Endothelial cell of umbilical vein (primary cell): Measurements from ENCODE around the gene TRPT1. TPM values are rescaled to one million over a fixed set of nuclear protein-coding genes. Genes with fewer than 3 reads are reported as not detected.

Experiments
- BruUV-seq: library from RNA; stranded (reverse); fragments of 400-500 nt; replicated peaks from 2 replicates; lab custom pipeline; 2021; lab: Mats Ljungman, UMichigan
- CTCF ChIA-PET: fragments of 300-600, 350-600 bp; sonication (Branson Sonifier 250); formaldehyde crosslinking; loops from one replicate; lab custom pipeline; 2021; ENCODE audit warnings: antibody characterized with exemption, inconsistent platforms; lab: Charles Lee
- POLR2A ChIA-PET: fragments of 300-600, 350-600 bp; sonication (Branson Sonifier 250); formaldehyde crosslinking; loops from one replicate; lab custom pipeline; 2021; ENCODE audit warnings: antibody characterized with exemption, inconsistent platforms; lab: Charles Lee
- DNase-seq: peaks from one replicate; pipeline ENCODE4 v3.0.0-alpha.2; 2011; ENCODE audit warnings: low read depth, low spot score
- FAIRE-seq: peaks from 2 replicates; lab custom pipeline; 2011; peaks lifted over from hg19 to GRCh38; lab: Jason Lieb, UNC
- H2AFZ ChIP-seq: 2 replicates; pipeline ENCODE4 v1.6.0; 2012; ENCODE audit warnings: low read depth, low read length, control low read depth, inconsistent platforms
- H3K27ac ChIP-seq: 2 replicates; pipeline ENCODE4 v1.5.1; 2011; ENCODE audit warnings: low read depth, mild to moderate bottlenecking, control low read depth, low read length, moderate library complexity; ENCODE audit not compliant: insufficient read depth
- H3K27me3 ChIP-seq, 2 experiments: 2 replicates each; pipeline versions ENCODE4 v1.6.0 to v1.6.1; 2011; ENCODE audit warnings: low read length in 2 of 2, mixed read lengths in 1 of 2; ENCODE audit not compliant: control insufficient read depth in 2 of 2, insufficient read depth in 2 of 2
- H3K36me3 ChIP-seq, 2 experiments: 2 replicates in 1 of 2; 3 replicates in 1 of 2; pipeline ENCODE4 v1.5.1; 2011; ENCODE audit warnings: low read length in 2 of 2, mild to moderate bottlenecking in 1 of 2, moderate library complexity in 1 of 2; ENCODE audit not compliant: control insufficient read depth in 2 of 2, insufficient read depth in 2 of 2; ENCODE audit errors: extremely low read depth in 1 of 2
- H3K4me1 ChIP-seq: 3 replicates; pipeline ENCODE4 v1.5.1; 2011; ENCODE audit warnings: mild to moderate bottlenecking, low read length; ENCODE audit not compliant: control insufficient read depth, insufficient read depth; ENCODE audit errors: extremely low read depth
- H3K4me2 ChIP-seq: 2 replicates; pipeline ENCODE4 v1.6.1; 2011; ENCODE audit warnings: low read length, control low read depth, mixed read lengths; ENCODE audit not compliant: insufficient read depth
- H3K4me3 ChIP-seq, 3 experiments: fragments of 200-600 bp in 1 of 3; sonication (generic), shearing (Covaris generic) in 1 of 3; replicated peaks in 1 of 3; 2 replicates each; pipeline ENCODE4 v1.5.1; 2011 to 2016; ENCODE audit warnings: control low read depth in 3 of 3, low read length in 3 of 3, mild to moderate bottlenecking in 2 of 3, inconsistent platforms in 1 of 3, low read depth in 1 of 3, moderate library complexity in 1 of 3; ENCODE audit not compliant: insufficient read depth in 1 of 3
- H3K79me2 ChIP-seq: 2 replicates; pipeline ENCODE4 v1.6.0; 2012; ENCODE audit warnings: low read length, inconsistent platforms; ENCODE audit not compliant: control insufficient read depth, insufficient read depth
- H3K9ac ChIP-seq: replicated peaks from 2 replicates; pipeline ENCODE3; 2011; ENCODE audit warnings: low read length, control low read depth; ENCODE audit not compliant: insufficient read depth; ENCODE audit errors: extremely low read depth
- H3K9me1 ChIP-seq: replicated peaks from 3 replicates; pipeline ENCODE4 v1.6.0; 2011; ENCODE audit warnings: mild to moderate bottlenecking, low read length; ENCODE audit not compliant: control insufficient read depth, insufficient read depth; ENCODE audit errors: extremely low read depth
- H3K9me3 ChIP-seq: replicated peaks from 2 replicates; pipeline ENCODE4 v1.5.1; 2012; ENCODE audit warnings: low read length, inconsistent platforms; ENCODE audit not compliant: control insufficient read depth, insufficient read depth
- H4K20me1 ChIP-seq: replicated peaks from 2 replicates; pipeline ENCODE3; 2011; ENCODE audit warnings: mild to moderate bottlenecking, low read length; ENCODE audit not compliant: control insufficient read depth, insufficient read depth; ENCODE audit errors: extremely low read depth
- CTCF ChIP-seq, 2 donors: IDR thresholded peaks; 1 replicate in 1 of 2; 2 replicates in 1 of 2; pipeline ENCODE4 v1.5.1; 2011; ENCODE audit warnings: low read length in 2 of 2, mild to moderate bottlenecking in 2 of 2, moderate library complexity in 2 of 2, control low read depth in 1 of 2, inconsistent platforms in 1 of 2, low read depth in 1 of 2; ENCODE audit not compliant: insufficient read depth in 1 of 2; ENCODE audit errors: extremely low read depth in 1 of 2
- EZH2 ChIP-seq: IDR thresholded peaks from 2 replicates; pipeline ENCODE4 v1.6.1; 2012; ENCODE audit warnings: borderline replicate concordance, low read depth, mild to moderate bottlenecking, moderate library complexity, low read length, inconsistent platforms; ENCODE audit not compliant: severe bottlenecking
- FOS ChIP-seq: IDR thresholded peaks from 2 replicates; pipeline ENCODE4 v1.6.1; 2011; ENCODE audit warnings: mild to moderate bottlenecking, low read length, moderate library complexity, borderline replicate concordance; ENCODE audit not compliant: insufficient read depth
- GATA2 ChIP-seq: IDR thresholded peaks from 2 replicates; pipeline ENCODE4 v1.7.0; 2011; ENCODE audit warnings: low read depth, mild to moderate bottlenecking, moderate library complexity, mixed read lengths, low read length; ENCODE audit not compliant: insufficient read length, insufficient read depth
- JUN ChIP-seq: IDR thresholded peaks from 2 replicates; pipeline ENCODE4 v1.6.1; 2011; ENCODE audit warnings: borderline replicate concordance, low read depth; ENCODE audit not compliant: insufficient read length, insufficient read depth
- MAX ChIP-seq: IDR thresholded peaks from 2 replicates; pipeline ENCODE4 v1.6.1; 2011; ENCODE audit not compliant: insufficient read depth, insufficient read length
- MYC ChIP-seq: IDR thresholded peaks from one replicate; pipeline ENCODE4 v1.6.1; 2011; ENCODE audit warnings: mild to moderate bottlenecking, low read depth, low read length
- POLR2A ChIP-seq: IDR thresholded peaks from 2 replicates; pipeline ENCODE4 v1.6.1; 2012; ENCODE audit warnings: low read depth, mild to moderate bottlenecking, control low read depth, low read length
- POLR2AphosphoS5 ChIP-seq: IDR thresholded peaks from 2 replicates; pipeline ENCODE4 v1.6.1; 2012; ENCODE audit warnings: low read depth, mild to moderate bottlenecking, control low read depth, low read length, moderate library complexity; ENCODE audit not compliant: insufficient read depth
- dilution Hi-C: fragments of 300-500 bp; cut with MboI; formaldehyde crosslinking; loops from one replicate; pipeline ENCODE4 v1.15.0; 2019; ENCODE audit warnings: low sequenced_read_pairs; ENCODE audit not compliant: extremely low pct_ligation_motif_present
- intact Hi-C: fragments of 100-400 bp; cut with micrococcal nuclease; formaldehyde crosslinking; loops from one replicate; pipeline ENCODE4 v1.10.0; 2022
- polyA plus RNA-seq, 4 experiments: library from polyadenylated mRNA; depleted of rRNA in 3 of 4; stranded (reverse) in 3 of 4; unstranded in 1 of 4; fragments of >200 nt; gene quantifications; 2 replicates each; pipeline versions ENCODE4 v1.2.1 to v1.2.3, GENCODE V29; 2011 to 2012; ENCODE audit warnings: missing spikeins in 1 of 4
- total RNA-seq: library from RNA; stranded (reverse); gene quantifications from 2 replicates; pipeline ENCODE4 v1.2.3, GENCODE V29; 2021

TRPT1 gene
- total and polyA plus RNA-seq, 2 donors (not counting 3 experiments of a cell fraction or from before 2014, with no cell fraction given) = 26.2 to 56.6 TPM

GRCh38 chr11:64176751-64177150 is 49.2 kb downstream of the TRPT1 start:
- no peak for TF ChIP-seq JUN
- TF ChIP-seq CTCF (IDR thresholded peaks at IDR 0.05; ENCODE audit: extremely low read depth in 1 of 2, insufficient read depth in 1 of 2, low read depth in 1 of 2, low read length in 2 of 2) = no peak
- TF ChIP-seq POLR2A = no peak
- TF ChIP-seq FOS = no peak
- TF ChIP-seq POLR2AphosphoS5 = no peak
- TF ChIP-seq EZH2 = no peak
- no peak for TF ChIP-seq GATA2
- TF ChIP-seq MYC = no peak
- no peak for TF ChIP-seq MAX
- DNase-seq (no peak), FAIRE-seq (no peak)
- H3K79me2 ChIP-seq = no peaks in the 10 kb centered on the region
- ChIA-PET POLR2A (interaction anchor here (0.7 kb wide), 1 partner anchor 1070 kb away, joined by 5 read pairs; no protein-coding TSS in a partner anchor), CTCF (no interaction called here)
- H2AFZ ChIP-seq = no peak overlapping the region
- no peaks in the 10 kb centered on the region for H3K9me1 ChIP-seq
- H3K9me3 ChIP-seq = no peaks in the 10 kb centered on the region
- no peak overlapping the region for H3K4me3 ChIP-seq
- BruUV-seq = no TSS peak
- H3K27me3 ChIP-seq = no peaks in the 10 kb centered on the region
- no peak overlapping the region for H3K9ac ChIP-seq
- no peaks in the 10 kb centered on the region for H3K36me3 ChIP-seq
- dilution Hi-C loops = no loop called here
- H3K27ac ChIP-seq = no peak overlapping the region
- intact Hi-C loops = no loop called here
- H3K4me1 ChIP-seq = peaks cover 6% of the 10 kb centered on the region
- H4K20me1 ChIP-seq = no peaks in the 10 kb centered on the region
- no peak overlapping the region for H3K4me2 ChIP-seq

Other genes with a start within 250 kb of the TRPT1 start
- gene OTUB1, start 239.7 kb downstream of the TRPT1 start, total RNA-seq = 80.0 and 81.9 TPM in 2 replicates
- 256 and 316 TPM in 2 replicates for gene OTUB1, start 239.7 kb downstream of the TRPT1 start, polyA plus RNA-seq
- not detected in 2 replicates for gene FLRT1, start 190.3 kb downstream of the TRPT1 start, total RNA-seq
- gene FLRT1, start 190.3 kb downstream of the TRPT1 start, polyA plus RNA-seq = not detected in 2 replicates
- gene MACROD1, start 60.1 kb downstream of the TRPT1 start, total RNA-seq = 16.2 and 16.6 TPM in 2 replicates
- gene MACROD1, start 60.1 kb downstream of the TRPT1 start, polyA plus RNA-seq = 11.0 and 16.9 TPM in 2 replicates
- gene STIP1, start 40.0 kb downstream of the TRPT1 start, total RNA-seq = 223 and 226 TPM in 2 replicates
- gene STIP1, start 40.0 kb downstream of the TRPT1 start, polyA plus RNA-seq = 91.9 and 117 TPM in 2 replicates
- 63.4 and 64.4 TPM in 2 replicates for gene FERMT3, start 19.5 kb downstream of the TRPT1 start, total RNA-seq
- gene FERMT3, start 19.5 kb downstream of the TRPT1 start, polyA plus RNA-seq = 100 and 111 TPM in 2 replicates
- gene NUDT22, start 88 bp upstream of the TRPT1 start, total RNA-seq = 37.1 and 37.8 TPM in 2 replicates
- 54.8 and 71.9 TPM in 2 replicates for gene NUDT22, start 88 bp upstream of the TRPT1 start, polyA plus RNA-seq
- gene DNAJC4, start 4.4 kb upstream of the TRPT1 start, total RNA-seq = 23.5 and 24.4 TPM in 2 replicates
- gene DNAJC4, start 4.4 kb upstream of the TRPT1 start, polyA plus RNA-seq = 41.2 and 64.6 TPM in 2 replicates
- 89.6 and 98.1 TPM in 2 replicates for gene VEGFB, start 8.4 kb upstream of the TRPT1 start, total RNA-seq
- 18.3 and 19.3 TPM in 2 replicates for gene VEGFB, start 8.4 kb upstream of the TRPT1 start, polyA plus RNA-seq
- 48.4 and 48.5 TPM in 2 replicates for gene FKBP2, start 14.9 kb upstream of the TRPT1 start, total RNA-seq
- gene FKBP2, start 14.9 kb upstream of the TRPT1 start, polyA plus RNA-seq = 63.1 and 74.4 TPM in 2 replicates
- 431 TPM in 2 replicates for gene PPP1R14B, start 20.8 kb upstream of the TRPT1 start, total RNA-seq
- gene PPP1R14B, start 20.8 kb upstream of the TRPT1 start, polyA plus RNA-seq = 308 and 320 TPM in 2 replicates
- gene PLCB3, start 25.3 kb upstream of the TRPT1 start, total RNA-seq = 60.4 and 61.1 TPM in 2 replicates
- 32.3 and 33.3 TPM in 2 replicates for gene PLCB3, start 25.3 kb upstream of the TRPT1 start, polyA plus RNA-seq
- 61.6 and 65.3 TPM in 2 replicates for gene BAD, start 58.5 kb upstream of the TRPT1 start, total RNA-seq
- 88.0 and 100 TPM in 2 replicates for gene BAD, start 58.5 kb upstream of the TRPT1 start, polyA plus RNA-seq
- 42.5 and 46.0 TPM in 2 replicates for gene GPR137, start 59.7 kb upstream of the TRPT1 start, total RNA-seq
- gene GPR137, start 59.7 kb upstream of the TRPT1 start, polyA plus RNA-seq = 40.9 and 56.8 TPM in 2 replicates
- gene KCNK4, start 65.1 kb upstream of the TRPT1 start, total RNA-seq = 0.44 TPM in 1 of 2 replicates, not detected in the other
- 0.06 and 0.19 TPM in 2 replicates for gene KCNK4, start 65.1 kb upstream of the TRPT1 start, polyA plus RNA-seq
- not detected in 2 replicates for gene CATSPERZ, start 74.2 kb upstream of the TRPT1 start, total RNA-seq
- gene CATSPERZ, start 74.2 kb upstream of the TRPT1 start, polyA plus RNA-seq = 0.11 and 0.67 TPM in 2 replicates
- 37.4 and 38.0 TPM in 2 replicates for gene ESRRA, start 79.3 kb upstream of the TRPT1 start, total RNA-seq
- gene ESRRA, start 79.3 kb upstream of the TRPT1 start, polyA plus RNA-seq = 17.2 and 18.8 TPM in 2 replicates
- 187 and 195 TPM in 2 replicates for gene TRMT112, start 91.4 kb upstream of the TRPT1 start, total RNA-seq
- gene TRMT112, start 91.4 kb upstream of the TRPT1 start, polyA plus RNA-seq = 396 and 575 TPM in 2 replicates
- 199 and 202 TPM in 2 replicates for gene PRDX5, start 91.9 kb upstream of the TRPT1 start, total RNA-seq
- gene PRDX5, start 91.9 kb upstream of the TRPT1 start, polyA plus RNA-seq = 647 and 709 TPM in 2 replicates
- gene CCDC88B, start 114.0 kb upstream of the TRPT1 start, total RNA-seq = 1.8 TPM in 2 replicates
- 2.7 and 3.7 TPM in 2 replicates for gene CCDC88B, start 114.0 kb upstream of the TRPT1 start, polyA plus RNA-seq
- 41.8 and 44.1 TPM in 2 replicates for gene RPS6KA4, start 133.0 kb upstream of the TRPT1 start, total RNA-seq
- 26.5 and 29.2 TPM in 2 replicates for gene RPS6KA4, start 133.0 kb upstream of the TRPT1 start, polyA plus RNA-seq